DND-41 (cell line): ENCODE measurements around the gene CSRNP2.

ENCODE experiments used
- EZH2 ChIP-seq: IDR thresholded peaks from 3 replicates; pipeline ENCODE4 v1.6.1; 2012; ENCODE audit warnings: borderline replicate concordance, low read depth, mild to moderate bottlenecking, moderate library complexity, low read length, inconsistent platforms; ENCODE audit not compliant: severe bottlenecking
- TF ChIP-seq, protein P1 (sequence below): IDR thresholded peaks from 2 replicates; pipeline ENCODE4 v1.5.1; 2012; ENCODE audit warnings: borderline replicate concordance, low read length, moderate library complexity, mild to moderate bottlenecking; ENCODE audit not compliant: poor library complexity, severe bottlenecking; ENCODE audit errors: extremely low read depth

DNA sequence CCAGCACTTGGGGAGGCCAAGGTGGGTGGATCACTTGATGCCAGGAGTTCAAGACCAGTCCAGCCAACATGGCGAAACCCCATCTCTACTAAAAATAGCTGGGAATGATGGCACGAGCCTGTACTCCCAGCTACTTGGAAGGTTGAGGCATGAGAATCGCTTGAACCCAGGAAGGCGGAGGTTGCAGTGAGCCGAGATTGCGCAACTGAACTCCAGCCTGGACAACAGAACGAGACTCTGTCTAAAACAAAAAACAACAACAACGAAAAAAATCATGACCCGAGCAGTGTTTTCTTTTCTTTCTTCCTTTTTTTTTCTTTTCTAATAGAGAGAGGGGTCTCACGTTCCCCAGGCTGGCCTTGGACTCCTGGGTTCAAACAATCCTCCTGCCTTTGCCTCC lies 3.5 kb upstream of the CSRNP2 start:
- TF ChIP-seq, protein P1, sequence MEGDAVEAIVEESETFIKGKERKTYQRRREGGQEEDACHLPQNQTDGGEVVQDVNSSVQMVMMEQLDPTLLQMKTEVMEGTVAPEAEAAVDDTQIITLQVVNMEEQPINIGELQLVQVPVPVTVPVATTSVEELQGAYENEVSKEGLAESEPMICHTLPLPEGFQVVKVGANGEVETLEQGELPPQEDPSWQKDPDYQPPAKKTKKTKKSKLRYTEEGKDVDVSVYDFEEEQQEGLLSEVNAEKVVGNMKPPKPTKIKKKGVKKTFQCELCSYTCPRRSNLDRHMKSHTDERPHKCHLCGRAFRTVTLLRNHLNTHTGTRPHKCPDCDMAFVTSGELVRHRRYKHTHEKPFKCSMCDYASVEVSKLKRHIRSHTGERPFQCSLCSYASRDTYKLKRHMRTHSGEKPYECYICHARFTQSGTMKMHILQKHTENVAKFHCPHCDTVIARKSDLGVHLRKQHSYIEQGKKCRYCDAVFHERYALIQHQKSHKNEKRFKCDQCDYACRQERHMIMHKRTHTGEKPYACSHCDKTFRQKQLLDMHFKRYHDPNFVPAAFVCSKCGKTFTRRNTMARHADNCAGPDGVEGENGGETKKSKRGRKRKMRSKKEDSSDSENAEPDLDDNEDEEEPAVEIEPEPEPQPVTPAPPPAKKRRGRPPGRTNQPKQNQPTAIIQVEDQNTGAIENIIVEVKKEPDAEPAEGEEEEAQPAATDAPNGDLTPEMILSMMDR, result no peak
- TF ChIP-seq EZH2, result no peak
